Activated B cell treated with CpG ODN at 0.5 μM for 24 hours (primary cell): Measurements from ENCODE around the gene PPAN. TPM values are rescaled to one million over a fixed set of nuclear protein-coding genes. Genes with fewer than 3 reads are reported as not detected.

Experiments used
- ATAC-seq: fragments of 200-7000 bp; cut with Tn5 transposase; one replicate; pipeline ENCODE4 v1.10.0; 2021; ENCODE audit warnings: low read depth, mild to moderate bottlenecking, moderate library complexity
- CTCF ChIA-PET: fragments of 350-600 bp; sonication (Branson Sonifier 250); formaldehyde crosslinking; loops from one replicate; lab custom pipeline; 2021; ENCODE audit warnings: antibody characterized with exemption; lab: Charles Lee
- POLR2A ChIA-PET: fragments of 350-600 bp; sonication (Branson Sonifier 250); formaldehyde crosslinking; loops from one replicate; lab custom pipeline; 2021; ENCODE audit warnings: antibody characterized with exemption; lab: Charles Lee
- DNase-seq: peaks from one replicate; pipeline ENCODE4 v3.0.0; 2022
- H3K27ac Mint-ChIP-seq: one replicate; pipeline ENCODE4 v1.8.0; 2020; ENCODE audit warnings: mixed read lengths
- H3K27me3 Mint-ChIP-seq: one replicate; pipeline ENCODE4 v1.8.0; 2021; ENCODE audit warnings: mixed read lengths
- H3K36me3 Mint-ChIP-seq: one replicate; pipeline ENCODE4 v1.8.0; 2021; ENCODE audit warnings: low read depth, mixed read lengths
- H3K4me1 Mint-ChIP-seq: one replicate; pipeline ENCODE4 v1.8.0; 2021; ENCODE audit warnings: mixed read lengths
- H3K4me3 Mint-ChIP-seq: one replicate; pipeline ENCODE4 v1.8.0; 2020; ENCODE audit warnings: mild to moderate bottlenecking, mixed read lengths
- H3K9me3 Mint-ChIP-seq: one replicate; pipeline ENCODE4 v1.8.0; 2020; ENCODE audit warnings: mixed read lengths
- CTCF ChIP-seq: fragments of 200-600 bp; IDR thresholded peaks from one replicate; pipeline ENCODE4 v1.8.0; 2022; ENCODE audit warnings: antibody characterized with exemption, mild to moderate bottlenecking
- intact Hi-C: fragments of 100-400 bp; cut with micrococcal nuclease; formaldehyde crosslinking; loops from one replicate; pipeline ENCODE4 v1.15.1; 2024
- total RNA-seq: library from RNA; stranded (reverse); gene quantifications from 2 replicates; pipeline ENCODE4 v1.2.3, GENCODE V29; 2022

Gene PPAN
- total RNA-seq, 1 donor from 2014 or later = 119 TPM

DNA sequence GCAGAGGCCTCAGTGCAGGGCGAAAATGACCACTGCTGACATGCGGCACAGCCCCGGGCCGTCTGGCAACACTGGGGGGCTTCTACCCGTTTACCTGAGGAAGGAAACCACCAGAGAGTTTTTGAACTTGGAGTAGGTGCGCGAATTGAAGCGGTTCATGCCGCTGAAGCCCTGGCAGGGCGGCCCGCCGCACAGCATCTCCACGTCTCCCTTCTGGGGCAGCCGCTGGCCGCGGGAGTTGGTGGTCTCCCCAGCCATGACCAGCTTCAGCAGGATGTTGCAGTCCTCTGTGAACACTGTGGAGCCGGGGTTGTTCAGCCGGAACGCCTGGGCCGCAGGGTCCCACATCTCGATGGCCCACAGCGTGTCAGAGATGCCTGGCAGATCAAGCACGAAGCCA, 33.8 kb downstream of the PPAN start:
- POLR2A ChIA-PET = interaction anchor here (1.2 kb wide), 1 partner anchor 37 kb away, joined by 3 read pairs; no protein-coding TSS in a partner anchor
- Mint-ChIP-seq H3K4me1 (no peaks in the 10 kb centered on the region), H3K27me3 (no peaks in the 10 kb centered on the region), H3K9me3 (no peaks in the 10 kb centered on the region), H3K27ac (no peak overlapping the region), H3K36me3 (peaks cover 87% of the 10 kb centered on the region), H3K4me3 (no peak overlapping the region)
- CTCF ChIA-PET = no interaction called here
- ATAC-seq = no peak
- DNase-seq = no peak
- intact Hi-C loops = no loop called here
- no peak for TF ChIP-seq CTCF

DNA sequence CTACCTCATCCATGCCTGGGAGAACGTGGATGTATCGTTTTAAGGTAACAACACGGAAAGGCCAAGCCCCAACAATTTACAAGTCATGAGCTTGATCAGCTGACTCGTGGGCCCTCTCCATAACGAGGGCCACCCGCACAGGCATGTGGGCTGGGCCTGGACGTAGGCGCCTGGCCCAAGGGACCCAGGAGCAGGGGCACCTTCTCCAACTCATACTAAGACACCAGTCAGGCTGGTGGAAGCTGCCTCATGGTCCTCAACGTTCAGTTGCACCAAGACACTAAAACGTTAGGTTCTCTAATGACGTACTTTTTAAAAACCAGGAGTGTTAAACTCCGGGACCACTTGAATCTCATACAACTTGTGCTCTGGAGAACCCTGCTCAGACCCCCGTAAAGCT, 35.3 kb downstream of the PPAN start:
- ChIA-PET CTCF (no interaction called here), POLR2A (no interaction called here)
- intact Hi-C loops = no loop called here
- H3K27me3 Mint-ChIP-seq = no peaks in the 10 kb centered on the region
- DNase-seq (no peak), ATAC-seq (no peak)
- peaks cover 91% of the 10 kb centered on the region for H3K36me3 Mint-ChIP-seq
- TF ChIP-seq CTCF = no peak
- no peak overlapping the region for H3K27ac Mint-ChIP-seq
- H3K9me3 Mint-ChIP-seq = no peaks in the 10 kb centered on the region
- no peaks in the 10 kb centered on the region for H3K4me1 Mint-ChIP-seq
- no peak overlapping the region for H3K4me3 Mint-ChIP-seq

- intact Hi-C loops = no loop called here
- peaks cover 90% of the 10 kb centered on the region for H3K36me3 Mint-ChIP-seq
- no peaks in the 10 kb centered on the region for H3K4me1 Mint-ChIP-seq
- TF ChIP-seq CTCF = no peak
- ATAC-seq (no peak), DNase-seq (no peak)
- H3K4me3 Mint-ChIP-seq = no peak overlapping the region
- POLR2A ChIA-PET = no interaction called here
- no peaks in the 10 kb centered on the region for H3K9me3 Mint-ChIP-seq
- no peaks in the 10 kb centered on the region for H3K27me3 Mint-ChIP-seq
- no peak overlapping the region for H3K27ac Mint-ChIP-seq
- CTCF ChIA-PET = no interaction called here
These were observed 35.8 kb downstream of the PPAN start for GRCh38 chr19:10141973-10142372.

DNA sequence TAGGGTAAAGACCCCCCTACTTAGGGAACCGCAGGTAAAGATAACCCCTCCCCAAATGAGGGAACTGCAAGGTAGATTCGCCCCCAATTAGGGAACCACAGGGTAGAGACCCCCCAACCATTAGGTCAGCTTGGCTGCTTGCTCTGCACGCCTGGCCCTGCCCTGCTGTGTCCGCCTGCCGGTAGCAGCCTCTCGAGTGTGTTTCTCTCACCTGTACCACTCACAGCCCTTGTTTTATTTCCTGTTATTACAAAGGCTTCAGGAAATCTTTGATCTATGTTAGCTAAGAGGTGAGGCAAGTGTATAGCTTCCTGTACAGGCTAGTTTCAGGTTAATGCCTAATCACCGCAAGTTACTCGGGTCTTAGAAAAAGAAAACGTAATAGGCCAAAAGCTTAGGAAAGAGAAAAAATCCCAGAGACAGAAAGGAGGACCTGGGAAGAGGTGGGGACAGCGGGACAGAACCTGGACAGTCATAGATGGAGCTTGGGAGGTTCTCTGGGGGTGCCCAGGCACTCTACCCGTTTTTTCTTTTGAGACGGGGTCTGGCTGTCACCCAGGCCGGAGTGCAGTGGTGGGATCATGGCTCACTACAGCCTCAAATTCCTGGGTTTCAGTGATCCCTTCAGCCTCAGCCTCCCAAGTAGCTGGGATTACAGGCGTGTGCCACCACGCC, 36.7 kb downstream of the PPAN start:
- peaks cover 86% of the 10 kb centered on the region for H3K36me3 Mint-ChIP-seq
- H3K27me3 Mint-ChIP-seq = no peaks in the 10 kb centered on the region
- no peak for DNase-seq
- no peaks in the 10 kb centered on the region for H3K9me3 Mint-ChIP-seq
- no peak for TF ChIP-seq CTCF
- no peak overlapping the region for H3K27ac Mint-ChIP-seq
- no peak overlapping the region for H3K4me3 Mint-ChIP-seq
- intact Hi-C loops = no loop called here
- ChIA-PET CTCF (no interaction called here), POLR2A (interaction anchor here (0.6 to 0.7 kb wide), 3 partner anchors 41 to 405 kb away, joined by 3 to 7 read pairs (median 5); no protein-coding TSS in a partner anchor)
- ATAC-seq = no peak
- no peaks in the 10 kb centered on the region for H3K4me1 Mint-ChIP-seq

DNA sequence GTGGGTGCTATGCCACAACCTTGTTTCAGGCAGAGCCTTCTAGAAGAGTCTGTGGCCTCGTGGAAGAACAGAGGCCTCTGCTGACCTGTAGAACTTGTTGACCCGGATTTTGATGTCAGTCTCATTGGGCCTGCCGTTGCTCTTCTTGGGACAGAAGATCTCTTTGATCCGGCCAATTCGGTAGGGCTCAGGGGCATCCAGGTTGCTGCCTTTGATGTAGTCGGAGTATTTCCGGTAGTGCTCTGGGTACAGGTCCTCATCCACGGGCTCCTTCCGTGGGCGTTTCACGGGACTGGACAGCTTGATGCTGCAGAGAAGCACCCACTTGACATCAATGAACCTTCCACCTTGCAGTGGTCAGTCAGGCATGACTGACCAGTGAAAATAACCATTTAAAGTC, 37.5 kb downstream of the PPAN start:
- CTCF ChIA-PET = no interaction called here
- no peaks in the 10 kb centered on the region for H3K4me1 Mint-ChIP-seq
- no peak for DNase-seq

More for the DNA sequence above, 37.5 kb downstream of the PPAN start:
- POLR2A ChIA-PET = interaction anchor here (0.6 kb wide), 1 partner anchor 42 kb away, joined by 7 read pairs; no protein-coding TSS in a partner anchor
- peaks cover 84% of the 10 kb centered on the region for H3K36me3 Mint-ChIP-seq
- no peaks in the 10 kb centered on the region for H3K9me3 Mint-ChIP-seq
- ATAC-seq = no peak
- H3K27ac Mint-ChIP-seq = no peak overlapping the region
- intact Hi-C loops = no loop called here
- no peak for TF ChIP-seq CTCF
- no peaks in the 10 kb centered on the region for H3K27me3 Mint-ChIP-seq
- no peak overlapping the region for H3K4me3 Mint-ChIP-seq
